Right atrium auricular region (tissue), 2 donors: ENCODE data around the gene RIOK2. TPM values are rescaled to one million over a fixed set of nuclear protein-coding genes. Genes with fewer than 3 reads are reported as not detected.

Source experiments
- DNase-seq: peaks from one replicate; pipeline ENCODE4 v3.0.0-alpha.2; 2019; ENCODE audit warnings: low spot score
- H3K27ac ChIP-seq, 2 donors: fragments of 200-600 bp; sonication (generic); 1 replicate in 1 of 2; 2 replicates in 1 of 2; pipeline ENCODE4 v1.5.1; 2016 to 2019
- H3K27me3 ChIP-seq, 2 donors: fragments of 200-600 bp; sonication (generic); one replicate each; pipeline versions ENCODE4 v1.5.1 to v1.6.0; 2017 to 2019
- H3K36me3 ChIP-seq: fragments of 200-600 bp; sonication (generic); one replicate; pipeline ENCODE4 v1.5.1; 2016
- H3K4me1 ChIP-seq, 2 donors: fragments of 200-600 bp; sonication (generic); one replicate each; pipeline versions ENCODE4 v1.5.1 to v1.6.0; 2017 to 2019
- H3K4me3 ChIP-seq, 2 donors: fragments of 200-600 bp; sonication (generic); 1 replicate in 1 of 2; 2 replicates in 1 of 2; pipeline ENCODE4 v1.5.1; 2017 to 2019; ENCODE audit warnings: mild to moderate bottlenecking in 1 of 2, moderate library complexity in 1 of 2
- H3K9me3 ChIP-seq, 2 donors: fragments of 200-600 bp; sonication (generic); one replicate each; pipeline ENCODE4 v1.5.1; 2019
- CTCF ChIP-seq, 2 donors: fragments of 200-600 bp; sonication (generic); IDR thresholded peaks; one replicate each; pipeline ENCODE4 v1.5.1; 2019; ENCODE audit warnings: antibody characterized with exemption in 2 of 2
- total RNA-seq, 2 donors: library from RNA; depleted of rRNA; stranded (reverse); fragments of >200 nt; gene quantifications; one replicate each; pipeline ENCODE4 v1.1.0, GENCODE V29; 2016

RIOK2 gene
- total RNA-seq, 2 donors from 2014 or later, result 19.2 to 20.4 TPM

- no peak for DNase-seq
- no peaks in the 10 kb centered on the region for H3K4me1 ChIP-seq
- no peak overlapping the region for H3K27ac ChIP-seq
- no peaks in the 10 kb centered on the region for H3K27me3 ChIP-seq
- no peaks in the 10 kb centered on the region for H3K9me3 ChIP-seq
- H3K4me3 ChIP-seq, result no peak overlapping the region
- no peaks in the 10 kb centered on the region for H3K36me3 ChIP-seq
- TF ChIP-seq CTCF (IDR thresholded peaks at IDR 0.05), result no peak
These were observed 32.6 kb downstream of the RIOK2 start for GRCh38 chr5:97150401-97150800.

GRCh38 chr5:97149709-97150108, 33.3 kb downstream of the RIOK2 start:
- TF ChIP-seq CTCF (IDR thresholded peaks at IDR 0.05), result no peak
- Histone ChIP-seq H3K27me3 (no peaks in the 10 kb centered on the region), H3K9me3 (no peaks in the 10 kb centered on the region), H3K4me1 (no peaks in the 10 kb centered on the region), H3K36me3 (no peaks in the 10 kb centered on the region), H3K27ac (no peak overlapping the region), H3K4me3 (no peak overlapping the region)
- DNase-seq, result no peak

DNA sequence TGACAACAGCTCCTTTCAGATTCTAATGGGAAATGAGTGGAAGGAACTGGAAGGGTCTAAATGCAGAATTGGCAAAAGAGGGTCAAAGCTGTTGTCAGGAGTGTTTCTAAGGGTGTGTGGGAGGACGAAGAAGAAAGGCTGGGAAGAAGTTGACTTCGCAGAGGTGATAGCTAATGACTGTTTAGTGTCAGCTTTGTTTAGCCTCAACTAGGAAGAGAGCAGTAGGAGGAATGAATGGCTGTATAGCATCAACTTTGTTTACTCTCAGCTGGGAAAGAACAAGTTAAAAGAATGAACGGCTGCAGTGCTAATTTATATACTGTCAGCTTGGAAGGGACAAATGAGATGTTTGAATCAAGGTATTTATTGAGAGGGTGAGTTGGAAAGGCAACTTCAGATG, 34.8 kb downstream of the RIOK2 start:
- H3K4me1 ChIP-seq, result no peaks in the 10 kb centered on the region
- H3K27ac ChIP-seq, result no peak overlapping the region
- TF ChIP-seq CTCF (IDR thresholded peaks at IDR 0.05), result no peak
- no peaks in the 10 kb centered on the region for H3K27me3 ChIP-seq
- no peaks in the 10 kb centered on the region for H3K36me3 ChIP-seq
- H3K4me3 ChIP-seq, result no peak overlapping the region
- DNase-seq, result no peak
- H3K9me3 ChIP-seq, result no peaks in the 10 kb centered on the region

DNA sequence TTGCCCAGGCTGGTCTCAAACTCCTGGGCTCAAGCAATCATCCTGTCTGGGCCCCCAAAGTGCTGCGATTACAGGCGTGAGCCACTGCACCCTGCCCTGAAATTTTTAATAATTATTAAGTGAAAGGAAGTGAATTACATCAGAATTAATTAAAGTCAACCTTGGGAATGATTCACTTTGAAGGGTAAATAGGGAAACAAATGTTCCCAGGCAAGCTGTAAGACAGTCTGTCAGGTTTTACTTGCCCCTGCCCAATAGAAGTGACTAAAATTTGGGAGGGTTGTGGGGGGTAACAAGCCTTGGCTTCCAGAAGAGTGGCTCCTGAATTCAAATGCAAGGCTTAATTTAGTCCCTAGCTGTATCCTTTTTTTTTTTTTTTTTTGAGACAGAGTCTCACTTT, 39.3 kb downstream of the RIOK2 start:
- no peak for TF ChIP-seq CTCF (IDR thresholded peaks at IDR 0.05)
- no peaks in the 10 kb centered on the region for H3K9me3 ChIP-seq

DNA sequence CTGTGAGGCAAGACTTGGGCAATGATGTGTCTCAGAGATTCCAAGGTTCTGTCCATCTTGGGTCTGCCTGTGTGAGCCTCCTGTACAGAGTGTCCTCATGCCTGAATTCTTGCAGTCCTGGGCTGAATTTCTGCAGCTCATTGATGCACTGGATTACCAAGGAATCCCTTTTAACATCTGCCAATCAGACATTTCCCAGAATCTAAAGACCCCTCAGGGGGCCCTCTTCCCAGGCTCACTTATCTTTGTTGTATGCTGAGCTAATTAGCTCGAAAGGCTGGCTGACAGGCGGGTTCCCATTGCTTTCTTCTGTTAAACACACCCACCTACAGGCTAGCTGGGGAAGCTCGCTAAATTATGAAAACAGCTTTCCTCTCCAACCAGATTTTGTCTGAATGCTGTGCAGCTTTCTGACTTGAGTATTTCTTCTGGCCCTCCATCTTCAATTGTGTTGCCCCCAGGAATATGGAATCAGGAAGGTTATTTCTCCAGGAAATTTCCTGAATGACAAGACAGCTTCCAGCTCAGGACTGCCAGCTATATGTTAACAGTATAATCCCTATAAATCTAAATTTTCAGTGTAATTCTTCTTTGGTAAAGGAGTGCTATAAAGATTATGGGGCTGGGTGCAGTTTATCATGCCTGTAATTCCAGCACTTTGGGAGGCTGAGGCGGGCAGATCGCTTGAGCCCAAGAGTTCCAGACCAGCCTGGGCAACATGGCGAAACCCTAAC, 40.4 kb downstream of the RIOK2 start, which contains the start of gene LIX1:
Gene LIX1, minus strand, starts transcription at position 91 of the 734 bp plus-strand sequence. Its CDS starts 35 bp downstream, at position 56.
- H3K36me3 ChIP-seq, result no peaks in the 10 kb centered on the region
- H3K4me3 ChIP-seq, result no peak within 1 kb of the TSS
- no peak for DNase-seq
- H3K27ac ChIP-seq, result no peak within 1 kb of the TSS
- no peaks in the 10 kb centered on the region for H3K9me3 ChIP-seq
- peaks cover 0 to 5% of the 10 kb centered on the region in 2 donors for H3K4me1 ChIP-seq
- TF ChIP-seq CTCF (IDR thresholded peaks at IDR 0.05), result peak; percentile 32 to 71
- H3K27me3 ChIP-seq, result no peaks in the 10 kb centered on the region

More for the DNA sequence above, 39.3 kb downstream of the RIOK2 start:
- H3K4me1 ChIP-seq, result peaks cover 0 to 5% of the 10 kb centered on the region in 2 donors
- DNase-seq, result no peak
- H3K4me3 ChIP-seq, result no peak overlapping the region
- no peak overlapping the region for H3K27ac ChIP-seq
- no peaks in the 10 kb centered on the region for H3K27me3 ChIP-seq
- no peaks in the 10 kb centered on the region for H3K36me3 ChIP-seq

GRCh38 chr5:97141539-97141938, 41.5 kb downstream of the RIOK2 start:
- TF ChIP-seq CTCF (IDR thresholded peaks at IDR 0.05), result no peak
- H3K4me1 ChIP-seq, result peaks cover 0 to 5% of the 10 kb centered on the region in 2 donors

More at GRCh38 chr5:97141539-97141938, 41.5 kb downstream of the RIOK2 start:
- no peak for DNase-seq
- Histone ChIP-seq H3K27me3 (no peaks in the 10 kb centered on the region), H3K27ac (no peak overlapping the region), H3K4me3 (no peak overlapping the region), H3K9me3 (no peaks in the 10 kb centered on the region), H3K36me3 (no peaks in the 10 kb centered on the region)
